Sigmoid colon (tissue), 4 donors: ENCODE measurements around the gene RNF4.

ENCODE experiments used
- POLR2A ChIP-seq, 2 donors: fragments of 450-650 bp; IDR thresholded peaks; one replicate each; pipeline ENCODE4 v1.6.1; 2016; ENCODE audit warnings: antibody characterized with exemption in 2 of 2, mild to moderate bottlenecking in 2 of 2, moderate library complexity in 2 of 2
- POLR2AphosphoS5 ChIP-seq, 4 donors: sonication (generic); formaldehyde crosslinking; IDR thresholded peaks; one replicate each; pipeline ENCODE4 v1.6.1; 2017; ENCODE audit warnings: antibody characterized with exemption in 4 of 4
- TF ChIP-seq, protein P1 (sequence below), 4 experiments: fragments of 450-650 bp in 3 of 4; fragments of 200-600 bp in 1 of 4; IDR thresholded peaks; one replicate each; pipeline ENCODE4 v1.5.1; 2016 to 2019; ENCODE audit warnings: antibody characterized with exemption in 4 of 4, mild to moderate bottlenecking in 3 of 4, moderate library complexity in 2 of 4

DNA sequence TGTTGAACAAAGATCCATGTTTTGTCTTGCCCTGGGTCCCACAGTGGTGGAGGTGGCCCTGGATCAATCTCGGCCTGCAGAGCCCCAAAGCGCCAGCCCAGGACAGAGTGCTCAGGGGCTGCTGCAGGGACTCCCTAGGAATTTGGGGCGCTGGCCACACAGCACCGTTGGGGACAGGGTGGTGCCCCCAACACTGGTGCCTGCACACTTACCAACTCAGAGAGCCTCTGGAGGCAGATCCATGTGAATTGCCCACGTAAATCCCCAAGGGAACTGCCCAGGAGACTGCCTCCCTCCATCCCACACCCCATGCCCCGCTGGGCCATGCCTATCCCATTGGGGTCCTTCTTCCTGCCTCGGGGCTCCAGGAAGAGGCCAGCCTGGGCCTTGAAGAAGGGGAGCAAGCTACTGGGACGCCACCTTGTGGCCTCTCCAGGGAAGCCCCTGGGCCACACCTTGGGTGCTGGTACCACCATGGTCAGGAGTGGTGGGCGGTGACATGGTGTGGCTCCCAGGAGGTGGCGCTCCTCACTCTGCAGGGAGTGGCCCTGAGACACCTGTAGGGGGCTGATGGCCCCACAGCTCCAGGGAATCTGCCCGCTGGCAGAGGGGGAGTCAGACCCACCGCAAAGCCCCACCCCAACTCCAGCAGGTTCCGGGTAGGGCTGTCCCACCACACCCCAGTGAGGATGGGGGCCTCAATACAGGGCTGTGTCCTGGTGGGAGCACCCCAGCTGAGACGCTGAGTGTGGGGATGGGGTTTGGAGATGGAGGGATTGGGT is 27.3 kb upstream of the RNF4 start:
- TF ChIP-seq POLR2A (IDR thresholded peaks at IDR 0.05) (no peak), POLR2AphosphoS5 (IDR thresholded peaks at IDR 0.05) (no peak)
- TF ChIP-seq, protein P1, sequence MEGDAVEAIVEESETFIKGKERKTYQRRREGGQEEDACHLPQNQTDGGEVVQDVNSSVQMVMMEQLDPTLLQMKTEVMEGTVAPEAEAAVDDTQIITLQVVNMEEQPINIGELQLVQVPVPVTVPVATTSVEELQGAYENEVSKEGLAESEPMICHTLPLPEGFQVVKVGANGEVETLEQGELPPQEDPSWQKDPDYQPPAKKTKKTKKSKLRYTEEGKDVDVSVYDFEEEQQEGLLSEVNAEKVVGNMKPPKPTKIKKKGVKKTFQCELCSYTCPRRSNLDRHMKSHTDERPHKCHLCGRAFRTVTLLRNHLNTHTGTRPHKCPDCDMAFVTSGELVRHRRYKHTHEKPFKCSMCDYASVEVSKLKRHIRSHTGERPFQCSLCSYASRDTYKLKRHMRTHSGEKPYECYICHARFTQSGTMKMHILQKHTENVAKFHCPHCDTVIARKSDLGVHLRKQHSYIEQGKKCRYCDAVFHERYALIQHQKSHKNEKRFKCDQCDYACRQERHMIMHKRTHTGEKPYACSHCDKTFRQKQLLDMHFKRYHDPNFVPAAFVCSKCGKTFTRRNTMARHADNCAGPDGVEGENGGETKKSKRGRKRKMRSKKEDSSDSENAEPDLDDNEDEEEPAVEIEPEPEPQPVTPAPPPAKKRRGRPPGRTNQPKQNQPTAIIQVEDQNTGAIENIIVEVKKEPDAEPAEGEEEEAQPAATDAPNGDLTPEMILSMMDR (IDR thresholded peaks at IDR 0.05), result peak; percentile 12 to 45 (median 35)
